Measurements from ENCODE around the gene SHISAL2A.

GRCh38 chr1:52680353-52680752, 47.4 kb downstream of the SHISAL2A start:
- TF ChIP-seq POLR2A (IDR thresholded peaks at IDR 0.05; ENCODE audit: low read depth, low read length) (no peak), CTCF (conservative IDR thresholded peaks at IDR 0.05; ENCODE audit: low read depth, low read length) (no peak), RAD21 (IDR thresholded peaks at IDR 0.05; ENCODE audit: low read length) (no peak), CHD1 (IDR thresholded peaks at IDR 0.05; ENCODE audit: low read depth, low read length) (no peak), CEBPB (IDR thresholded peaks at IDR 0.05; ENCODE audit: low read depth, low read length) (no peak), RFX5 (IDR thresholded peaks at IDR 0.05; ENCODE audit: low read depth, low read length) (no peak), SMC3 (IDR thresholded peaks at IDR 0.05; ENCODE audit: low read depth, low read length) (no peak)
- TF ChIP-seq, protein P1, sequence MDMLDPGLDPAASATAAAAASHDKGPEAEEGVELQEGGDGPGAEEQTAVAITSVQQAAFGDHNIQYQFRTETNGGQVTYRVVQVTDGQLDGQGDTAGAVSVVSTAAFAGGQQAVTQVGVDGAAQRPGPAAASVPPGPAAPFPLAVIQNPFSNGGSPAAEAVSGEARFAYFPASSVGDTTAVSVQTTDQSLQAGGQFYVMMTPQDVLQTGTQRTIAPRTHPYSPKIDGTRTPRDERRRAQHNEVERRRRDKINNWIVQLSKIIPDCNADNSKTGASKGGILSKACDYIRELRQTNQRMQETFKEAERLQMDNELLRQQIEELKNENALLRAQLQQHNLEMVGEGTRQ (IDR thresholded peaks at IDR 0.05; ENCODE audit: low read depth, low read length), result no peak
